T-helper 1 cell treated with Interleukin-12 subunit alpha and Interleukin-12 subunit beta and Interleukin-4 antibody, amounts not matched to agents 30 μg/mL and 1 μg/mL, for 36 hours (primary cell): ENCODE data around the gene SDK1.
"Not testable (repeated sequence)": the region's sequence is repeated elsewhere in the genome, so short reads cannot be mapped to it uniquely, and the experiment has no call there.

Source experiments
- H3K27ac Mint-ChIP-seq: one replicate; pipeline ENCODE4 v1.8.0; 2021; ENCODE audit warnings: mild to moderate bottlenecking, mixed read lengths
- H3K27me3 Mint-ChIP-seq: one replicate; pipeline ENCODE4 v1.8.0; 2021; ENCODE audit warnings: low read depth, mixed read lengths
- H3K36me3 Mint-ChIP-seq: one replicate; pipeline ENCODE4 v1.8.0; 2021; ENCODE audit warnings: low read depth, mixed read lengths
- H3K4me1 Mint-ChIP-seq: one replicate; pipeline ENCODE4 v1.8.0; 2021; ENCODE audit warnings: low read depth, mixed read lengths
- H3K4me3 Mint-ChIP-seq: one replicate; pipeline ENCODE4 v1.8.0; 2021; ENCODE audit warnings: mild to moderate bottlenecking, moderate library complexity, mixed read lengths
- H3K9me3 Mint-ChIP-seq: one replicate; pipeline ENCODE4 v1.8.0; 2021; ENCODE audit warnings: mixed read lengths

SDK1 gene

GRCh38 chr7:3957472-3958108 lies 656.5 kb downstream of the SDK1 start:
- no peaks in the 10 kb centered on the region for H3K27me3 Mint-ChIP-seq
- no peak overlapping the region for H3K4me3 Mint-ChIP-seq
- H3K4me1 Mint-ChIP-seq, result no peaks in the 10 kb centered on the region
- H3K36me3 Mint-ChIP-seq, result no peaks in the 10 kb centered on the region
- no peaks in the 10 kb centered on the region for H3K9me3 Mint-ChIP-seq
- H3K27ac Mint-ChIP-seq, result no peak overlapping the region

DNA sequence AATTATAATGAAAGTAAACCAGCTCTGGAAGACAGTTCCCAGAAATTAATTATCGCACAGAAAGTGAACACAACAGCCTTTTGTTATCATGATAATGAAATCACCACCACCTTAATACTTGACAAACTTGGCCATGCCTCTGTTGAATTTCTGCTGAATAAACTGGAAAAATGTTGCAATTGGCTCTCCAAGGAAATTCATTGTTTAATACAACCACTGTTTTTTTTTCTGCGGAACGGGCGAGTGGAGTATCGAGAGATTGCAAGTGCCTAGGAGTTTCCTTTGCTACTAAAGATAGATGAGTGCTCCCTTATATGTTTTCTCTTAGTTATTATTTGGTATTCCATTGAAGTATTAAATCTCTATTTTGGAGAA lies 657.0 kb downstream of the SDK1 start:
- Mint-ChIP-seq H3K27me3 (no peaks in the 10 kb centered on the region), H3K27ac (no peak overlapping the region), H3K9me3 (no peaks in the 10 kb centered on the region), H3K4me1 (no peaks in the 10 kb centered on the region), H3K4me3 (no peak overlapping the region), H3K36me3 (no peaks in the 10 kb centered on the region)

- no peak overlapping the region for H3K27ac Mint-ChIP-seq
- H3K9me3 Mint-ChIP-seq, result no peaks in the 10 kb centered on the region
- H3K27me3 Mint-ChIP-seq, result no peaks in the 10 kb centered on the region
- no peaks in the 10 kb centered on the region for H3K4me1 Mint-ChIP-seq
- H3K4me3 Mint-ChIP-seq, result no peak overlapping the region
- no peaks in the 10 kb centered on the region for H3K36me3 Mint-ChIP-seq
Observed at GRCh38 chr7:3959364-3959763, 658.3 kb downstream of the SDK1 start.

GRCh38 chr7:3960050-3960763 lies 659.2 kb downstream of the SDK1 start:
- H3K4me3 Mint-ChIP-seq, result no peak overlapping the region
- H3K27me3 Mint-ChIP-seq, result no peaks in the 10 kb centered on the region
- no peaks in the 10 kb centered on the region for H3K36me3 Mint-ChIP-seq
- H3K4me1 Mint-ChIP-seq, result no peaks in the 10 kb centered on the region
- H3K27ac Mint-ChIP-seq, result no peak overlapping the region
- H3K9me3 Mint-ChIP-seq, result no peaks in the 10 kb centered on the region

DNA sequence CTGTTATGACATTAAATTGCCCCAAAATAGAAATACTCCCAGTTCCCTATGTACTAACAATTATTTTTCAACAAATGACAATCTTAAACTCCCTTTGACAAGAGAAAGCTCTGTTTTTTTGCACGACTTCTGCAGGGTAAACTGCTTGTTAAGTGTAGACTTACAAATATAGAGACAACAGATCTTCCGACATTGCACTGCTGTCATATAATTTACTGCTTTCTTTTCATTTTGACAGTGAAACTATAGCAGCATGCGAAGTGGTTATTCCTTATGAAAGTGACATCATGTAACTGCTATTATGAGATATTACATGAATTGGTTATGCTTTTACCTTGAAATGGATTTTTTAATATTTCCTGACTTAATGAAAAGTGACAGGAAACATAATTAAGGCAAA lies 659.9 kb downstream of the SDK1 start:
- no peaks in the 10 kb centered on the region for H3K27me3 Mint-ChIP-seq
- no peak overlapping the region for H3K4me3 Mint-ChIP-seq
- H3K36me3 Mint-ChIP-seq, result no peaks in the 10 kb centered on the region
- H3K4me1 Mint-ChIP-seq, result no peaks in the 10 kb centered on the region
- H3K27ac Mint-ChIP-seq, result no peak overlapping the region
- H3K9me3 Mint-ChIP-seq, result no peaks in the 10 kb centered on the region

DNA sequence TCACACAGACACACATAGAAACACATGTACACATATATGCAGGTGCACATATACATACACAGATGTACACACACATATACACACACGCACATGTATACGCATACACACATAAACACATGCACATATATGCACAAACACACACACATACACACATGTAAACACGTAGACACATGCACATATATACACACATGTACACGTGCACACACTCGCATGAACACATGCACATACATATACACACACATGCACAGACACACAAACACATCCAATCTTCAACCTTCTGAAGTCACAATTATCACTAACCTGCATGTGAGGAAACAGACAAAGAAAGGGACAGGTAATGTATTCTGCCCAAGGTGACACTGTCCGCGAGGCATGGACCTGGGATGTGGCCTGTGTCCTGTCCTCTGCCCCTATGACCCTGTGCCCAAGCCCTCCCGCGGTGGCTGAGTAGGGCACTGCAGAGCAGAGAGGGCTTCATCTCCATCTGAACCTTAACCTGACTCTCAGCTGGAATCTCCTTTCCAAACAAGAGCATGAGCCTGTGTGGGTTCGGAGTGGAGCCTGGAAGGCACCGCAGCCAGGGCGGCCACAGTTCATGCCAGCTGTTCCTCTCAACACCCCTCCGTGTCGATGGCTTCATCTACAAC lies 660.9 kb downstream of the SDK1 start:
- no peak overlapping the region for H3K27ac Mint-ChIP-seq
- H3K36me3 Mint-ChIP-seq, result no peaks in the 10 kb centered on the region
- H3K4me3 Mint-ChIP-seq, result no peak overlapping the region
- no peaks in the 10 kb centered on the region for H3K27me3 Mint-ChIP-seq
- no peaks in the 10 kb centered on the region for H3K4me1 Mint-ChIP-seq
- no peaks in the 10 kb centered on the region for H3K9me3 Mint-ChIP-seq

- H3K4me3 Mint-ChIP-seq, H3K27ac Mint-ChIP-seq, H3K36me3 Mint-ChIP-seq, H3K27me3 Mint-ChIP-seq, H3K9me3 Mint-ChIP-seq, H3K4me1 Mint-ChIP-seq: not testable (repeated sequence)
Observed at GRCh38 chr7:3963768-3964167, 662.7 kb downstream of the SDK1 start.

- no peaks in the 10 kb centered on the region for H3K36me3 Mint-ChIP-seq
- H3K4me3 Mint-ChIP-seq, result no peak overlapping the region
- no peak overlapping the region for H3K27ac Mint-ChIP-seq
- no peaks in the 10 kb centered on the region for H3K4me1 Mint-ChIP-seq
- H3K27me3 Mint-ChIP-seq, result no peaks in the 10 kb centered on the region
- no peaks in the 10 kb centered on the region for H3K9me3 Mint-ChIP-seq
Observed at GRCh38 chr7:3964980-3965606, 664.0 kb downstream of the SDK1 start.

DNA sequence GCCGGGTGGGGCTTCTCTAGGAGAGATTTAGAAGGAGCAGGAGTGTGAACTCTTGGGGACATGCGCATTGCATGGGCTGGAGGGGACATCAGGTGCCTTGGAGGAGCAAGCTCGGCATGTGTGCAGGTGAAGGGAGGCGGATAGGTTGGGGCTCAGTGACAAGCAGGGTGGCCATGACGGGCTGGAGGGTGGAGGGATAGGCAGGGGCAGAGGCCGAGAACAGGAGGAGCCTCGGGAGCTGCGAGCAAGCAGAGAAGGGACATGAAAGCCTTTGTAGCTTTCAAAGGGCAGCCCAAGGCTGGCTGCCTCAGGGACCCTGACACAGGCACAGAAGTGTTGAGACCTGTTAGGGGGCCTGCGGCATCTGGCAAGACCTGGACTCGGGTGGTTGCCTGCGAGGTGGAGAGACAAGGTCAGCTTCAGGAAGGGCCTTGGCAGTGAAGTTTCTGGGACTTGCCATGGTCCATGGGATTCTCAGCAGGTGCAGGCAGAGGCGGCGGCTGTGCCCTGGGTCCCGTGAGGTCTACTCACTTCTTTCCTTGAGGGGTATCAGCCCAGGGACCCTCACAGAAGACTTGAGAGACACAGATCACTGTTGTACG lies 664.8 kb downstream of the SDK1 start:
- no peak overlapping the region for H3K27ac Mint-ChIP-seq

DNA sequence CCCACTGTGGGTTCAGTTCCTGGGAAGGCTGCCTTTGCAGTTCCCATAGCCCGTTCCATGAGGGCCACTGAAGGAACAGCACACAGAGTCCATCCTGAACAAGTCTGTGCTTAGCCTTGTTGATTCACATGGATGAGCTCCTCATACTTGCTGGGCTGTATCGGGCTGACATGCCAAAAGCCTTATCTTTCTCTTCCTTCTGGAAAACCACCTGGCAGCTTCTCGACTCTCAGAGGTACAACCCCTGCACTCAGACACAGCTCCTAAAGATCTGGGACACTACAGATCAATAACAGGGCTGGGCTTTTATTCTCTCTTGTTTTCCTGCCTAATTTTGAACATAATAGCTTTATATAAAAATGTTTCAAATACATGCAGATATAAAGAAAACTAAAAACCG lies 667.2 kb downstream of the SDK1 start:
- Mint-ChIP-seq H3K9me3 (no peaks in the 10 kb centered on the region), H3K36me3 (no peaks in the 10 kb centered on the region), H3K27me3 (no peaks in the 10 kb centered on the region), H3K4me3 (no peak overlapping the region), H3K27ac (no peak overlapping the region), H3K4me1 (no peaks in the 10 kb centered on the region)

More for the DNA sequence above, 664.8 kb downstream of the SDK1 start:
- H3K36me3 Mint-ChIP-seq, result no peaks in the 10 kb centered on the region
- no peaks in the 10 kb centered on the region for H3K27me3 Mint-ChIP-seq
- no peaks in the 10 kb centered on the region for H3K9me3 Mint-ChIP-seq
- no peaks in the 10 kb centered on the region for H3K4me1 Mint-ChIP-seq
- no peak overlapping the region for H3K4me3 Mint-ChIP-seq

- H3K4me3 Mint-ChIP-seq, result no peak overlapping the region
- no peaks in the 10 kb centered on the region for H3K4me1 Mint-ChIP-seq
- H3K36me3 Mint-ChIP-seq, result no peaks in the 10 kb centered on the region
- no peak overlapping the region for H3K27ac Mint-ChIP-seq
- H3K9me3 Mint-ChIP-seq, result no peaks in the 10 kb centered on the region
- H3K27me3 Mint-ChIP-seq, result no peaks in the 10 kb centered on the region
Observed at GRCh38 chr7:3969286-3969685, 668.2 kb downstream of the SDK1 start.

GRCh38 chr7:3971323-3971722 lies 670.3 kb downstream of the SDK1 start:
- H3K4me3 Mint-ChIP-seq, result no peak overlapping the region
- no peaks in the 10 kb centered on the region for H3K27me3 Mint-ChIP-seq
- no peaks in the 10 kb centered on the region for H3K36me3 Mint-ChIP-seq
- no peaks in the 10 kb centered on the region for H3K9me3 Mint-ChIP-seq
- H3K4me1 Mint-ChIP-seq, result no peaks in the 10 kb centered on the region
- H3K27ac Mint-ChIP-seq, result no peak overlapping the region

- H3K36me3 Mint-ChIP-seq, result no peaks in the 10 kb centered on the region
- H3K27ac Mint-ChIP-seq, result no peak overlapping the region
- H3K9me3 Mint-ChIP-seq, result no peaks in the 10 kb centered on the region
- no peaks in the 10 kb centered on the region for H3K27me3 Mint-ChIP-seq
- H3K4me3 Mint-ChIP-seq, result no peak overlapping the region
- H3K4me1 Mint-ChIP-seq, result no peaks in the 10 kb centered on the region
Observed at GRCh38 chr7:3973264-3973663, 672.2 kb downstream of the SDK1 start.

GRCh38 chr7:3974329-3974728 lies 673.3 kb downstream of the SDK1 start:
- Mint-ChIP-seq H3K36me3 (no peaks in the 10 kb centered on the region), H3K4me3 (no peak overlapping the region), H3K27me3 (no peaks in the 10 kb centered on the region)

More at GRCh38 chr7:3974329-3974728, 673.3 kb downstream of the SDK1 start:
- H3K9me3 Mint-ChIP-seq, result no peaks in the 10 kb centered on the region
- H3K27ac Mint-ChIP-seq, result no peak overlapping the region
- no peaks in the 10 kb centered on the region for H3K4me1 Mint-ChIP-seq
